ENCODE measurements around the gene EIF1.

The EIF1 gene

GRCh38 chr17:41735744-41736143, 47.1 kb downstream of the EIF1 start:
- Histone ChIP-seq H3K36me3 (ENCODE audit: control insufficient read depth, insufficient read depth, low read length, severe bottlenecking) (no peaks in the 10 kb centered on the region), H3K27me3 (replicated peaks; ENCODE audit: control insufficient read depth, insufficient read depth, low read length) (peaks cover 53% of the 10 kb centered on the region), H3K4me1 (ENCODE audit: control insufficient read depth, insufficient read depth, low read length) (peaks cover 4% of the 10 kb centered on the region)

GRCh38 chr17:41736983-41737679, 48.4 kb downstream of the EIF1 start:
- H3K36me3 ChIP-seq (ENCODE audit: control insufficient read depth, insufficient read depth, low read length, severe bottlenecking): no peaks in the 10 kb centered on the region
- no peak for DNase-seq (ENCODE audit: low read depth)
- H3K9ac ChIP-seq (ENCODE audit: low read length): no peak overlapping the region
- no peaks in the 10 kb centered on the region for H3K9me3 ChIP-seq (ENCODE audit: control insufficient read depth, low read length)
- H3K4me1 ChIP-seq (ENCODE audit: control insufficient read depth, insufficient read depth, low read length): peaks cover 4% of the 10 kb centered on the region
- no peak overlapping the region for H3K4me3 ChIP-seq (ENCODE audit: low read length)
- peaks cover 40% of the 10 kb centered on the region for H3K27me3 ChIP-seq (replicated peaks; ENCODE audit: control insufficient read depth, insufficient read depth, low read length)

More at GRCh38 chr17:41735744-41736143, 47.1 kb downstream of the EIF1 start:
- H3K9me3 ChIP-seq (ENCODE audit: control insufficient read depth, low read length): no peaks in the 10 kb centered on the region
- no peak overlapping the region for H3K9ac ChIP-seq (ENCODE audit: low read length)
- no peak for DNase-seq (ENCODE audit: low read depth)
- H3K4me3 ChIP-seq (ENCODE audit: low read length): no peak overlapping the region

- H3K9me3 ChIP-seq (ENCODE audit: control insufficient read depth, low read length): no peaks in the 10 kb centered on the region
- H3K36me3 ChIP-seq (ENCODE audit: control insufficient read depth, insufficient read depth, low read length, severe bottlenecking): no peaks in the 10 kb centered on the region
- H3K27me3 ChIP-seq (replicated peaks; ENCODE audit: control insufficient read depth, insufficient read depth, low read length): peaks cover 35% of the 10 kb centered on the region
- H3K9ac ChIP-seq (ENCODE audit: low read length): no peak overlapping the region
- no peak overlapping the region for H3K4me3 ChIP-seq (ENCODE audit: low read length)
- no peak for DNase-seq (ENCODE audit: low read depth)
- peaks cover 4% of the 10 kb centered on the region for H3K4me1 ChIP-seq (ENCODE audit: control insufficient read depth, insufficient read depth, low read length)
Observed at GRCh38 chr17:41737680-41738023, 49.0 kb downstream of the EIF1 start.

- peaks cover 32% of the 10 kb centered on the region for H3K27me3 ChIP-seq (replicated peaks; ENCODE audit: control insufficient read depth, insufficient read depth, low read length)
- H3K4me1 ChIP-seq (ENCODE audit: control insufficient read depth, insufficient read depth, low read length): peaks cover 4% of the 10 kb centered on the region
- peak overlapping the region; percentile 13 for H3K9ac ChIP-seq (ENCODE audit: low read length)
- H3K36me3 ChIP-seq (ENCODE audit: control insufficient read depth, insufficient read depth, low read length, severe bottlenecking): no peaks in the 10 kb centered on the region
- peak; percentile 87 for DNase-seq (ENCODE audit: low read depth)
- H3K9me3 ChIP-seq (ENCODE audit: control insufficient read depth, low read length): no peaks in the 10 kb centered on the region
- H3K4me3 ChIP-seq (ENCODE audit: low read length): no peak overlapping the region
Observed at GRCh38 chr17:41738077-41738800, 49.6 kb downstream of the EIF1 start.

- DNase-seq (ENCODE audit: low read depth): no peak
- Histone ChIP-seq H3K9me3 (ENCODE audit: control insufficient read depth, low read length) (no peaks in the 10 kb centered on the region), H3K4me3 (ENCODE audit: low read length) (no peak overlapping the region), H3K4me1 (ENCODE audit: control insufficient read depth, insufficient read depth, low read length) (peaks cover 4% of the 10 kb centered on the region), H3K27me3 (replicated peaks; ENCODE audit: control insufficient read depth, insufficient read depth, low read length) (peaks cover 34% of the 10 kb centered on the region), H3K9ac (ENCODE audit: low read length) (no peak overlapping the region), H3K36me3 (ENCODE audit: control insufficient read depth, insufficient read depth, low read length, severe bottlenecking) (no peaks in the 10 kb centered on the region)
Observed at GRCh38 chr17:41738801-41739112, 50.1 kb downstream of the EIF1 start.

GRCh38 chr17:41739661-41740352, 51.1 kb downstream of the EIF1 start:
- peak; percentile 8 for DNase-seq (ENCODE audit: low read depth)
- H3K4me1 ChIP-seq (ENCODE audit: control insufficient read depth, insufficient read depth, low read length): no peaks in the 10 kb centered on the region

GRCh38 chr17:41740506-41740905, 51.8 kb downstream of the EIF1 start:
- Histone ChIP-seq H3K4me3 (ENCODE audit: low read length) (no peak overlapping the region), H3K9me3 (ENCODE audit: control insufficient read depth, low read length) (no peaks in the 10 kb centered on the region), H3K9ac (ENCODE audit: low read length) (no peak overlapping the region), H3K27me3 (replicated peaks; ENCODE audit: control insufficient read depth, insufficient read depth, low read length) (peaks cover 19% of the 10 kb centered on the region), H3K36me3 (ENCODE audit: control insufficient read depth, insufficient read depth, low read length, severe bottlenecking) (no peaks in the 10 kb centered on the region), H3K4me1 (ENCODE audit: control insufficient read depth, insufficient read depth, low read length) (no peaks in the 10 kb centered on the region)
- no peak for DNase-seq (ENCODE audit: low read depth)

More at GRCh38 chr17:41739661-41740352, 51.1 kb downstream of the EIF1 start:
- no peak overlapping the region for H3K4me3 ChIP-seq (ENCODE audit: low read length)
- no peaks in the 10 kb centered on the region for H3K36me3 ChIP-seq (ENCODE audit: control insufficient read depth, insufficient read depth, low read length, severe bottlenecking)
- H3K9me3 ChIP-seq (ENCODE audit: control insufficient read depth, low read length): no peaks in the 10 kb centered on the region
- no peak overlapping the region for H3K9ac ChIP-seq (ENCODE audit: low read length)
- peaks cover 24% of the 10 kb centered on the region for H3K27me3 ChIP-seq (replicated peaks; ENCODE audit: control insufficient read depth, insufficient read depth, low read length)

- H3K36me3 ChIP-seq (ENCODE audit: control insufficient read depth, insufficient read depth, low read length, severe bottlenecking): no peaks in the 10 kb centered on the region
Observed at GRCh38 chr17:41741709-41742108, 53.0 kb downstream of the EIF1 start.

More at GRCh38 chr17:41741709-41742108, 53.0 kb downstream of the EIF1 start:
- H3K9me3 ChIP-seq (ENCODE audit: control insufficient read depth, low read length): no peaks in the 10 kb centered on the region
- no peak overlapping the region for H3K9ac ChIP-seq (ENCODE audit: low read length)
- DNase-seq (ENCODE audit: low read depth): no peak
- H3K4me1 ChIP-seq (ENCODE audit: control insufficient read depth, insufficient read depth, low read length): no peaks in the 10 kb centered on the region
- peaks cover 23% of the 10 kb centered on the region for H3K27me3 ChIP-seq (replicated peaks; ENCODE audit: control insufficient read depth, insufficient read depth, low read length)
- no peak overlapping the region for H3K4me3 ChIP-seq (ENCODE audit: low read length)
